Left colon (tissue), 2 donors: ENCODE measurements around the gene SEMA3D. TPM values are rescaled to one million over a fixed set of nuclear protein-coding genes. Genes with fewer than 3 reads are reported as not detected.
"Not testable (repeated sequence)": the region's sequence is repeated elsewhere in the genome, so short reads cannot be mapped to it uniquely, and the experiment has no call there.

Source experiments
- ATAC-seq: fragments of 200-7000 bp; cut with Tn5 transposase; one replicate; pipeline ENCODE4 v1.9.1; 2020; ENCODE audit warnings: mild to moderate bottlenecking, moderate library complexity
- DNase-seq, 2 donors: peaks; one replicate each; pipeline ENCODE4 v3.0.0-alpha.2; 2020
- intact Hi-C, 2 donors: fragments of 100-400 bp; cut with DNase I in 1 of 2; cut with micrococcal nuclease in 1 of 2; formaldehyde crosslinking; loops; one replicate each; pipeline versions ENCODE4 v1.11.2 to v1.14.0; 2022; cut with DNase I, micrococcal nuclease
- total RNA-seq, 2 donors: library from RNA; stranded (reverse); fragmentation: NEBNext Ultra II Directional; extraction: Animal tissue kit (Norgen Biotek cat#: 25700); gene quantifications; one replicate each; pipeline ENCODE4 v1.2.1, GENCODE V29; 2021
- donor health status: DM: no; HTN: no; CAD: no.
- donor health status: DM: yes; HTN: yes; CAD: no.

SEMA3D gene
- total RNA-seq, 2 donors from 2014 or later = 2.0 to 2.6 TPM

DNA sequence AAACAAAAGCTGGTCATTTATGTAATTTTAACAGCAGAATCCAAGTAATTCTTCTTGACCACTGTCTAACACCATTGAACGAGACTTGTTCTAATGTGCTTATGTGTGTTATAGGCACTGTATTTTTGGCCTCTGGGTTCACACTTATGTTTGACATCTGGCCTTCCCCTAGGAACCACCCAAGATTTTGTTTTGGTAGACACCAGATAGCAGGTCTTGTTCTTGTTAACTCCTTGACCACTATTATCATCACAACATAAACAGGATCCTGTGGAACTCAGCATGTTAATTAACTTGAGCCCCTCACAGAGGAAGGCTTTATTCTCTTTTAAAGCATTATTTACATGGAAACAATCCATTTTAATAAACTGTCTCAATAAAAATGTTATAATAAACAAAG is 167.7 kb downstream of the SEMA3D start:
- DNase-seq = no peak
- no peak for ATAC-seq
- intact Hi-C loops = no loop called here

DNA sequence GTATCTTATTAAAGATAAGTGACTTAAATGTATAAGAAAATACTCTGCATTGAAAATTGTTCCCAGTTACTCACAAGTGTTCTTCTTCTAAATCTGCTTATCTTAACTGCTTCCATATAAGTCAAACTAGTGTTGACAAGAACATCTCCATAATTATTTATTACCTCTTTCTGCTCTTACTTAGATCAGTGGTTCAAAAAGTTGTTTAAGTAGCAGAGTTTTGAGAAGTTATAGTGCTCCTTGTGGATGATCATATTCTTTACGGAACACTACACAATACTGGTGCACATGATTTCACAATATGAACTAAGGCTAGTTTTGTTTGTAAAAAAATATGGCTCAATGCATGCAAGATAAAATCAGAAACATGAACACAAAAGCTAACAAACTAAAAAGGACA is 168.4 kb downstream of the SEMA3D start:
- intact Hi-C loops = no loop called here
- ATAC-seq (no peak), DNase-seq (no peak)

- intact Hi-C loops = no loop called here
- no peak for ATAC-seq
- no peak for DNase-seq
These were observed 170.6 kb downstream of the SEMA3D start for GRCh38 chr7:85016286-85016685.

DNA sequence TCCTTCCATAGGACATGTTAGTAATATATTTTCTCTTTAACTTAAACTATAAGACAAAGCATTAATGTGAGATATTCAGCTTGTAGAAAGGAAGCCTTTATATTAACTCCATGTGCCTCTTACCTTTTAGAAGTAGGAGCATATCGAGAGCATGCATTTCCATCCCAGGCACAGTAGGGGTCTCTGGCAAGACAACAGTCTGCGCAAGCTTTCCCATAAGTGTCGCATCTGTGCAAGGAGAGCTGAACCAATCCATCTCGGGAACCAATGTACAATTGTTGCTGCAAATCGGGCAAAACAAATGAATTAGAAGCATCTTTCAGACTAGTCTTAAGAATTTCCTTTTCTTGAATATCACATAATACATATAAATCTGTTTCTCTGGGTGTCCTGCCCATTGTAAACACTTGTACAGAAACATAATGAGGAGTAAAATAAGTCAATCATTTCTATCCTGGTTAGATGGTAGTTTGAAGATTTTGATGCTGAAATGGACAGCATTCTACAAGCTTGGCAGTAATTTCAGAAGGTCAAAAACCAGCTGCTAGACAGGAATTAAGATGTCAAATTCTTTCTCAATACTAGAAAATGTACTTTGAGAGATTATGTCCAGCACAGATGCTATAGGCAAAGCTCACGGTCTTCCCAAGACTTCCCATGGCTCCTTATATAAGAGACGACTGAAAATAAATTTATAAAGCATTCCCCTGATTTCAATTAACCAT is 171.8 kb downstream of the SEMA3D start:
- ATAC-seq = no peak
- DNase-seq = no peak
- intact Hi-C loops = no loop called here

- no peak for ATAC-seq
- intact Hi-C loops = no loop called here
- DNase-seq = no peak
These were observed 175.7 kb downstream of the SEMA3D start for GRCh38 chr7:85011127-85011526.

- DNase-seq (no peak), ATAC-seq (no peak)
- intact Hi-C loops = no loop called here
These were observed 176.6 kb downstream of the SEMA3D start for GRCh38 chr7:85010306-85010705.

DNA sequence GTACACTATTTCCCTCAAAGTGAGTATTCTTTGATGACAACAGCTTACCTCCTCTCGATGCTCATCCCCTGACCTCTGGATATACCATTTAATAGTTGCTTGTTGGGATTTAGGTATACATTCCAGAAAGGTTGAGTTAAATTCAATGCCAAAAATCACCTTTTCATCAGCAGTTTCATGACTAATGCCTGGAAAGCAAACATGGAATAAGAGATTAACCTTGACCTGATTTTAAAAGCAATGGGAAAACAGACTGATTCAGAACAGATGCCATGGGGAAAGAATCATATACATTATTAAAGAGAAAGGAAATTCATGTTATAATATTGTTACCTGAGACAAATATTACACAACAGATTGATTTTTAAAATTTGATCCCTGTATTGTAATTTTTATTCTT is 180.1 kb downstream of the SEMA3D start:
- intact Hi-C loops = no loop called here
- ATAC-seq (no peak), DNase-seq (no peak)

DNA sequence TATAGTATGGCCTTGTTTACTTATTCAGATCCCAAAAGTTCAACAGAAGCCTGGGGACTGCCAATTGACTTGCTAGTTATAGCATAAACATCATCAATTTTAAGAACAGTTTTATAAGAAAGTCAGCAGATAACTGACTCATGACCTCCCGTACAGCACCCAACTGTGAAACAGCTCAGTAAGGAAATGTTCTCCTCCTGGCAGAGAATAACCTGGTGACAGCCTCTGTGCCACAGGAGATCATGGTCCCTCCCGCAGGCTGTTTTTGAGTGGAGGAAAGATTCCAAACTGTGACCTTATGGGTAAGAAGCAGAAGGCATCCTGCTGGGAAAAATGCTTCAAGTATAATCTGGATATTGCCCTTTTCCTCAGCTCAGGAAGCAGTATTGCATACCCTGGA is 182.5 kb downstream of the SEMA3D start:
- ATAC-seq (no peak), DNase-seq (no peak)
- intact Hi-C loops = no loop called here

DNA sequence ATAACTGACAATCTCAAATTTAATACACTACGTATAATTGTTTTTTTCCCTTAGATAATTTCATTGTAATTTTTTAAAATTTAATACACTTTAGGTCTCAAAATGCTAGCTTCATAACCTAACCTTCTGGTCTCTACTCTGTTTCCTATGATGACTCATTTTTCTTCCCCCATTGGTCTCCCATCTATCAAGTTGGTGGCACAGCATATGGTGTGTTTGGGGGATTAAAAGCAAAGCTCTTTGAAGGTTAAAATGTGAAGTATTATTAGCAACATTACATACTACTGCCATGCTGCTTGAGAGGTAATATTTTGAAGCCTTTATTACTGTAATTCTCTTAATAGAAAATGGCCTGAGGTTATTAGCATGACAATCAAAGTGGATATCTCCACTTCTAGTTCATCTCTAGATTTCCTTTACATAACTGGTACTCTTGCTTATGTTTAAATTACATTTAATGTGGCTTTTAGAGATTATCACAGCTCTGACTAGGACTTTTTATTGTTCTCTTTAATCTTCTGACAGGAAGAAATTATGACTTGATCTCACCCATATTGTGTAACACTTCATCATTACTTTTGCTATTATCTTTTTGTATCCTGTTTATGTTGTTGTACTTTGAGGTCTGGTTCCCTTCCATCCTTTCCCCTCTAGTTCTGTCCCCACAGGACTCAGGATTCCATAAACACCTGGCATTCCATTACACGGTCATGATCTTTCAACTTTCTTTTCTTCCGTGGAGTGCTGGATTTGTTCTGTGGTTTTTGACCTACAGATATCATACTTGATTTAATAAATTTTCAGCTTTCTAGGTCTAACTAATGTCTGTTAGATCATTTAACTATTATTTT is 185.1 kb downstream of the SEMA3D start:
- intact Hi-C loops = no loop called here
- DNase-seq (no peak), ATAC-seq (no peak)

DNA sequence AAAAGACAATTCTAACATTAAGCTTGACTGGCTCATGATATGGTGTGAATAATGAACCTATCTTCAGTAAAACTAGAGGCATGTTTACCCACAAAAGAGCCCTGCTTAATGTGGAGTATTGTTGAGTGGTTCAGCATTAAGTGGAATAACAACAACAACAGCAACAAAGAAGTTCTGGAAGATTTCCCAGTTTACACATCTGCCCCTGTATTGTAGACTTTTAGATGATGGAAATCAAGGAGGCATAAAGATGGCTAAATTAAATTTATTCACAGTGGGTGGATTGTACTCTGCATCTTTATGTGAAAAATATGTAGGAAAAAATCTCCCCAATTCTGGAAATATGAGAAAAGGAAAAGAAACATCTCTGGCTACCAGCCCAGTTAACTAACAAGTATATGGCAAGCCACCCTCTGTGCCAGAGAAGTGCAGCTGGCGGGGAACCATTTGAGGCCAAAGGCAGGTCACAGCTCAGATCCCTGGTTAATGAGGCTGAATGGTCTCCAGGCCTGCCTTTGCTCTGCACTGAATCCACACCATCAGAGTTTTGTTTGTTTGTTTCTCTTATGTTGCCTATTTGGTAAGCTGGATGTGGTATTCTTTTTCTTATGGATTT is 186.0 kb downstream of the SEMA3D start:
- DNase-seq = no peak
- intact Hi-C loops = no loop called here
- no peak for ATAC-seq

DNA sequence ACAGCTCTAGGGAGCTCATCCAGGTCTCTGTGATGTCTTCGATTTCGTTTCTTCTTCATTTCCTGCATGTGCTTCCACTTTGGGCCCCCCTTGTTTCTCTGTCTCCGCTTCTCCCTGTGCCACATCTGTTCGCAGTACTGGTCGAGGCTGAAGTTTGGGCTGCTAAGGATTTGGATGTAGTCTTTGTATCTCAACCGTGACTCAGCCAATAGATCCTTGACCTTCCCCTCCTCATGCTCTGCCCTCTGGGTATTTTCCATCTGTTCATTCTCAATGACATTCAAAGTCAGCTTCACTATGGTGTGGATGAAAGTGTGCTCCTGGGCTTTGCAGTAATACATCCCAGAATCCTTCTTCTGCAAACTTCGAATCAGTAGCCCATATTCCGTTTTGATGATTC is 187.4 kb downstream of the SEMA3D start:
- no peak for DNase-seq
- intact Hi-C loops = no loop called here

DNA sequence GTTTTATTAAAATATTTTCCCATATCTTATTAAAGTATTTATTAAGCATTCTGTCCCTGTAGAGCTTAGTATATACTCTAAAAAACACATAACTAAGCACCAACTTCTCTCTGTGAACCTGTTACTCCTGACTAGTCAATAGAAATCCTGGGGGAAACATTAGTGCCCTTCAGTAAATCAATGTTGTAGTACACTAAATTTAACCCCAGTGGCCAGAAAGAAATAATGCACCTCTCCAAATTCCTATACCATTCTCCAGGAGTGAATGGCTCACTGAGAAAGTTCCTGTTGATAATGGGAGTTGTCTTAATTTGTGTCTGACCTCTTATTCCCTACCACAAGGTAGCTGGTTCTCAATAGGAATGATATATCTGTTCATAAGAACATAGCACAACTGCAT is 188.2 kb downstream of the SEMA3D start:
- ATAC-seq (no peak), DNase-seq (no peak)
- intact Hi-C loops = no loop called here

More for the DNA sequence above, 187.4 kb downstream of the SEMA3D start:
- ATAC-seq = no peak

GRCh38 chr7:84997626-84998025 is 189.2 kb downstream of the SEMA3D start:
- intact Hi-C loops = no loop called here
- no peak for ATAC-seq

GRCh38 chr7:84992954-84993353 is 193.9 kb downstream of the SEMA3D start:
- intact Hi-C loops, ATAC-seq, DNase-seq: not testable (repeated sequence)

More at GRCh38 chr7:84997626-84998025, 189.2 kb downstream of the SEMA3D start:
- no peak for DNase-seq

DNA sequence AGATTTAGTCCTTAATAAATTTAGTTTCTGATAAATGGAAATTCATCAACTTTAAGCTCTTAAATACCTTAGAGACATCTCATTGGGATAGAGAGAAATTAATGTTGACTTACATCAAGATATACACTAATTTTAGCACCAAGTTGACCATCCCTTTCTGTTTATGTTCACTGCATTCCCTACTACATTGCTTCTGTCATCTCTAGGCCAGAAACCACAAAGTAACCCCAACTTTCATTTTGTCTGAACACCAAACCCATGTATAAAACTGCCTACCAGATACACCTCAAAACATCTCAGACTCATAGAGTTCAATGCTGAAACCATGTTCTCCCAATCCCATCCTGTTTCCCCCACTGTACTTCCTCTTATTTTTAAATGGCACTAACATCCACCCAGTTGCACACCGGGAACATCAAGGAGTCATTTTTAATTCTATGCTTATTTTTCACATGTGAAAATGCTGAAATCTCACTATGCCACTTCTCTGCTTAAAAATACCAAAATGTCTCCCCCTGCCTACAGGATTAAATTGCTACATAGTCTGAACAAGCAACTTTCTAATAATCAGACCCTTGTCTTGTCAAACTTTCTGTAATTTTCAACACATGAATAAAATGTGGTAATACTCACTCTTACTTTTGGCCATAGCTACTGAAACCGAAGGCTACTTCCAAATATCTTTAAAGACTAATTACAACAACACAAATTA is 201.6 kb downstream of the SEMA3D start:
- no peak for DNase-seq
- ATAC-seq = no peak
- intact Hi-C loops = no loop called here

DNA sequence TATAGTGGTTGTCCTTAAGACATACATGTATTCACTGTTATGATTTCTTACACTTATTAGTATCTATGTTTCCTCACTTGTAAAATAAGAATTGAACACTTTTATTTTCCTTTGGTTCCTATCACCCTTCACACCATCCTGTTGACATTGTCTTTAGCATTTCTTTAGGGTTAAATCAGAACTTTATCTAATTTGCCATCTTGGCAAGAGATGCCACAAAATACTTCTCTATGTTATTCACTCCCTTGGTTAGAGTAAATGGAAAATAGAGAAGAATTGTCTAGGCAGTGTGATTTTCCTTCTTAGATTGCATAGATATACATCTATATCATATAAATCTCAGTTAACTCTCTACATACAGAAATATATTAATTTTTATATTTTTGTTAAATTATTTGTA is 204.7 kb downstream of the SEMA3D start:
- DNase-seq (no peak), ATAC-seq (no peak)
- intact Hi-C loops = no loop called here

DNA sequence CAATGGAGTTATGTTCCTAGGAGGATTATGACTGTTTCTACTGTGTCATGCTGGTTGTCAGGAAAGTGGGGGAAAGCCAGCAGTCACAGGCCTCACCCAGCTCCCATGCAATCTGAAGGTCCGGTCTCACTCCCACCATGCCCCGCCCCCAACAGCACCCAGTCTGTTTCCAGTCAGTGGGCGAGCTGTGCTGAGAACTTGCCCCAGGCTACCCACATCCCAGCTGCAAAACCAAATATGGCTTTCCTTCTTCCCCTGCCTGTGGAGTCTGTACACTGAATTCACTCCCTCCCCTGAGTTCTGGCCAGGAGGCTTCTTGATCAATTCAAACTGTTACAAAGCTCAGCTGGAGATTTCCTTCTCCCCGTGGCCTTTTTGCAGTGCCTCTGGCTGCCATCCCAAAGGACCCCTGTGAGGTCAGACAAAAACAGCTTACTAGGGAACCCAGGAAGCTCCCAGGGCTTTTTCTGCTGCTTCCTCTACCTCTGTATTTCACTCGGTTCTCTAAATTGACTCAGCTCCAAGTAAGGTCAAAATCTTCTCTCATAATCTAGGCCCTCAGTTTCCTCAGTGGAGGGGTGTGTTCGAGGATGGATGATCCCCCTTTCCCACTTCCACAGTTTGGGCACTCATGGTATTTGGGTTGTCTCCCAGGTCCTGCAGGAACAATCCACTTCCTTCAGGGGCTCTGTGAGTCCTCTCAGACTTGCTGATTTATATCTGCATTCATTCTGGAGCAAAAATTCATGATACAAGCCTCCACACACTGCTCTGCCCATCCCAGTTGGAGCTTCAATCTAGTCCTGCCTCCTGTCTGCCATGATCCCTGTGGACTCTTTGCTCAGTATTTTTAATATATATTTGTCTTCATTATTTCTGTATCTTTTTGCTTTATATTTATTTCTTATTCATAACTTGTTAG is 205.5 kb downstream of the SEMA3D start:
- ATAC-seq (no peak), DNase-seq (no peak)
- intact Hi-C loops = no loop called here

DNA sequence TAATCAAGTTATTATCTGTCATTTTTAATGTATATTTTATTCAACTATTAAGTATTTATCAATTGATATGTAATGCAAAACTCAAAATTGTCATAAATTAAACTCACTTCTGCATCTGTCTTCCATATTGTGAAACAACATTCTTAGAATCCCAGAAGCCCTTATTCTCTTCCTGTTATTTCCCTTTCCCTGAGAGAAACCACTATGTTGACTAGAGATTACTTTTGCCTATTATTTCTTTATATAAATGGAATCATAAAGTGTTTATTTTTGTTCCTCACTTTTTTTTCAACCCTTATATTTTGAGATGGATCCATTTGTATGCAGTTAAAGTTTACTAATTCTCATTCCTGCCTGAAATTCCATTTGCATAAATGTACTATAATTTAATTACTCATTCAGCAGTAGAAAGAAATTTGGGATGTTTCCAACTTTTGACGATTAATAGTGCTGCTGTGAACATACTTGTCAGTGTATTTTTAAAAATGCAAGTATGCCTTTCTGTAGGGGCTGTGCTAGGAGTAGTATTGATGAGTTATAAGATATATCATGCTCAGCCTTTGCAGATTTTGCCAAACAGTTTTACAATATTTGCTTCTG is 211.2 kb downstream of the SEMA3D start:
- no peak for ATAC-seq
- intact Hi-C loops = no loop called here
- no peak for DNase-seq
